Activated CD4-positive, alpha-beta T cell treated with anti-CD3 and anti-CD28 coated beads, Interleukin-2, amount 50 U/mL, for 24 hours (primary cell): Measurements from ENCODE around the gene SLC16A5.
A peak's percentile ranks its signal among the peaks of the same experiment; 100 is the strongest.
"Not testable (repeated sequence)": the region's sequence is repeated elsewhere in the genome, so short reads cannot be mapped to it uniquely, and the experiment has no call there.

ENCODE experiments used
- DNase-seq, 2 donors: peaks; one replicate each; pipeline ENCODE4 v3.0.0-alpha.2; 2020; ENCODE audit warnings: low read depth in 1 of 2, low spot score in 1 of 2

Gene SLC16A5

DNA sequence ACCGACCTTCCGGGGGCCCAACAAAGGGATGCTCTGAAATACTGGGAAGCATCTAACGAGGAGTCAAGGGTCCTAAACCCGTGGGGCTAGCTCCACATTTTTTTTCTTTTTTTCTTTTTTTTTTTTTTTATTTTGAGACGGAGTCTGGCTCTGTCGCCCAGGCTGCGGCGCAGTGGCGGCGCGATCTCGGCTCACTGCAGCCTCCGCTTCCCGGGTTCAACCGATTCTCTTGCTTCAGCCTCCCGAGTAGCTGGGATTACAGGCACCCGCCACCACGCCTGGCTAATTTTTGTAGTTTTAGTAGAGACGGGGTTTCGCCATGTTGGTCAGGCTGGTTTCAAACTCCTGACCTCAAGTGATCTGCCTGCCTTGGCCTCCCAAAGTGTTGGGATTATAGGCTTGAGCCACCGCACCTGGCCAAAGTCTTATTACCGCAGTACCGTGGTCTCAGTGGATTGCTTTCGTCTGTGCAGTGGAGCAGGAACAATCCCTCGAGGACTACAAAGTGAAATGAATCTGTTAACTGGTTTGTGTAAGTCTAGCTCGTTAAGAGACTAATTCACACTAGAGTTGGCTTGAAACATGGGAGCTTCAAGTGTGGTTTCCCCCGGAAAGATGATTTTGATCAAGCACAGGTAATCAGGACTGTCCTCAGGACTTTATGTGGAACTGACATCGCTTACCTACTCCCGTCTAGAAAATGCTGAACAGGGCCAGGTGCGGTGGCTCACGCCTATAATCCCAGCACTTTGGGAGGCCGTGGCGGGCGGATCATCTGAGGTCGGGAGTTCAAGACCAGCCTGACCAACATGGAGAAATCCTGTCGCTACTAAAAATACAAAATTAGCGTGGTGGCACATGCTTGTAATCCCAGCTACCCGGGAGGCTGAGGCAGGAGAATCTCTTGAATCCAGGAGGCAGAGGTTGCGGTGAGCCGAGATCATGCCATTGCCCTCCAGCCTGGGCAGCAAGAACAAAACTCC, 44.6 kb downstream of the SLC16A5 start:
- not testable (repeated sequence) for DNase-seq

DNA sequence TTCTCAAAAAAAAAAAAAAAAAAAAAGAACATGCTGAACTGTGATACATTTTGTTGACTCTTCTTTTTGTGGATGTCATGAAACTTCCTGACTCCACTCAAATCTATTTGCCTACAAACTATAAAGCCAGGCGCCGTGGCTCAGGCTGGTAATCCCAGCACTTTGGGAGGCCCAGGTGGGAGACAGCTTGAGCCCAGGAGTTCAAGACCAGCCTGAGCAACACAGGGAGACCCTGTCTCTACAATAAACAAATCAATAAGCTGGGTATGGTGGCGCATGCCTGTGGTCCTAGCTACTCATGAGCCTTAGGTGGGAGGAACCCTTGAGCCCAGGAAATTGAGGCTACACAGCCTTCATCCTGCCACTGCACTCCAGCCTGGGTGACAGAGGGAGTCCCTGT, 45.2 kb downstream of the SLC16A5 start:
- DNase-seq: no peak

GRCh38 chr17:75133607-75134347, 46.0 kb downstream of the SLC16A5 start:
- not testable (repeated sequence) for DNase-seq

DNA sequence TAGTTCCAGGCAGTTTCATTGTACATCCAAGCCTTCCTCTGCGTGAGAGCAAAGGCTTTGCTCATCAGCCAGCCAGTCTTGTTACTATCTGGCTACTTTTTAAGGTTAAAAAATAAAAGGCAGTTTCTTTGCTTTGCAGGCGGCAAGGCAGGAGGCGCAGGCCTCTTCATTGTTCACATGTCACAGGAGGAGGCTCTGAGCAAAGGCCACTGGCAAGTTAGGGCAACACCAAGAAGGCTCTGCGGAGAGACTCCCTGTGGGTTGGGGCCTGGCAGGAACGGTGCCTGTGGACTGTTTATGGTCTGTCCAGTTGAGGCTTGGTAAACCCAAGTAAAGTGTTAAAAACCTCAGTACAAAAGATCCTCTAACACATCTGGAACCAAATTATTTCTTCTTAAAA, 47.7 kb downstream of the SLC16A5 start:
- DNase-seq: no peak

DNA sequence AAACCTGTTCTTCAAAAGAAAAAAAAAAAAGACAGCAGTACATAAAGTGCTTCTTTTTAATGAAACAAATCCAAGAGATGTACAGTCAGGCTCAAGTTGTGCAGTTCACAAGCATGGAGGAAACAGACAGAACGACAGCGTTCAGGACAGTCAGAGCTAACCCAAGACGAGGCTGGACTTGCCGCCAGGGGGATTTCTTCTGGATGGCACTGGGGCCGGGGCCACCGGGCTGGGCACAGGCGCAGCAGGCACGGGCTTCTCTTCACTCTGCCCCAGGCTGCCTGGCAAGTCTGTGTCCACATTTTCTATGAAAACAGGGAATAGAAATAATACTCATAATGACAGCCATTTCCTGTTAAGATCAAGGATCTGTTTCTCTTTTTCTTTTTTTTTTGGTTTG, 48.2 kb downstream of the SLC16A5 start:
- DNase-seq: no peak

- not testable (repeated sequence) for DNase-seq
These were observed 50.0 kb downstream of the SLC16A5 start for GRCh38 chr17:75137762-75138161.

DNA sequence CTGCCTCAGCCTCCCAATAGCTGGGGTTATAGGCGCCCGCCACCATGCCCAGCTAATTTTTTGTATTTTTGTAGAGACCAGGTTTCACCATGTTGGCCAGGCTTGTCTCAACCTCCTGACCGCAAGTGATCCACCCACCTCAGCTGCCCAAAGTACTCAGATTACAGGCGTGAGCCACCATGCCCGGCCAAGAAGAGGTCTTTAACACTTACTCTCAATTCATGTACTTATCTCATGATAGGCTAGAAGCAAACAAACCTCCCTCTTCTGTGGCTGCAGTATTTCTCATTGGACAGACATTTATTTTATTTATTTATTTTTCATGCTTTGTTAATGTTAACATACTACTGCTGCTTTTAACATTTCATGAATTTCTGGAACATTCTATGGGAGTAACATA, 50.8 kb downstream of the SLC16A5 start:
- no peak for DNase-seq

DNA sequence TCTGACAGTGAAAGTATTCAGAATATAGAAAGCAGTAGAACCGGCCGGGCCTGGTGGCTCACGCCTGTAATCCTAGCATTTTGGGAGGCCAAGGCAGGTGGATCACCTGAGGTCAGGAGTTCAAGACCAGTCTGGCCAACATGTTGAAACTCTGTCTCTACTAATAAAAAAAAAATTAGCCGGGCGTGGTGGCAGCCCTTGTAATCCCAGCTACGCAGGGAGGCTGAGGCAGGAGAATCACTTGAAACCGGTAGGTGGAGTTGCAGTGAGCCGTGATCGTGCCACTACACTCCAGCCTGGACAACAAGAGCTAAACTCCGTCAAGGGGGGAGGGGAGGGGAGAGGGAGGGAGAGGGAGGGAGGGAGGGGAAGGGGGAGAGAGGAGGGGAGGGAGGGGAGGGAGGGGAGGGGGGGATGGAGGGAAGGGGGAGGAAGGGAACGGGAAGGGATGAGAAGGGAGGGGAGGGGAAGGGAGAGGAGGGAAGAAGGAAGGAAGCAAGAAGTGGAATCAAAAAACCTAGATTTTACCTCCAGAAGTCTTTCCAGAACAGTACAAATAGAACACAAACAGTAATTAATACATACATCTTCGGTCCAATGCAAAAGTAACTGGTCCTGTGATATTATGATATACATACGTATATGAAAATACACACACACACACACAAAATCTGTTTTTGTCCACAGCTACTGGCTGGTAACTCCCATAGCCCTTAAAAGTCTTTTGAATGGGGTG, 54.6 kb downstream of the SLC16A5 start:
- DNase-seq: no peak

GRCh38 chr17:75144816-75145512, 57.2 kb downstream of the SLC16A5 start:
- DNase-seq: no peak

DNA sequence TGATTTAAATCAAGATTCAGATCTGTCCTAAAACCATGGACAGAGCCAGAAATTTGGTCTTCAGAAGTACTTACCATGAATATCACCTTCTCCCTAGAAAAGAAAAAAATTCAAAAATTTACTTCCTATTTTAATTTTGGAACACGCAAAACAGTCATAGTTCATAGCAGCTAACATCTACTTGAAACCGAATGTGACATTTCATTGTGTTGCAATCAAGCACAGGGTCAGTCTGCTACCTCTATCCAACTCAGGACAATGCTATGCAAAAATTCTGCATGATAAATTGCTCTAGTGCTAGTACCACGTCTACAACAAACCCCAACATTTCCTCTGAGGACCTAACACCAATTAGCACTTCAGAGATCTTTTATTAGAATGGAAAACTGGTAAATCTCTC, 58.8 kb downstream of the SLC16A5 start:
- DNase-seq: no peak

DNA sequence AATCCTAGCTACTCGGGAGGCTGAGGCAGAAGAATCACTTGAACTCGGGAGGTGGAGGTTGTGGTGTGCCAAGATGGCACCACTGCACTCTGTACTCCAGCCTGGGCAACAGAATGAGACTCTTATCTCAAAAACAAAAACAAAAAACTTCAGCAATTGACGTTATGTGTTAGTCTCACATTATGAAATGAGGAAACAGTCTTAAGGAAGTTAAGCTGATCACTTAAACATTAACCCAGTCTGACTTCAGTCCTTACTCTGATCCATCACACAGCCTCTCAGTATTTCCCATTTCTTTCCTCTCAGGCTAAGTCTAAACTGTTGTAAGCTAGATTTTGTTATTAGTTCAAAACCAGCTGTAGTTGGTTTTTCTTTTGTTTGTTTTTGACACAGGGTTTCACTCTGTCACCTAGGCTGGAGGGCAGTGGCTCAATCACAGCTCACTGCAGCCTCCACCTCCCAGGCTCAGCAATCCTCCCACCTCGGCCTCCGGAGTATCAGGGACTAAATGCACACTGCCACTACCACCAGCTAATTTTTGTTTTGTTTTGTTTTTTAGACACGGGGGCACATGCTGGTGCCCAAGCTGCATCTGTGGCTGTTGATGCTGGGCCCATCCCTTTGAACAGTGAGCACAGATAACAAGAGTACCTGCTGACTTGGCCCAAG, 60.3 kb downstream of the SLC16A5 start:
- DNase-seq: no peak

DNA sequence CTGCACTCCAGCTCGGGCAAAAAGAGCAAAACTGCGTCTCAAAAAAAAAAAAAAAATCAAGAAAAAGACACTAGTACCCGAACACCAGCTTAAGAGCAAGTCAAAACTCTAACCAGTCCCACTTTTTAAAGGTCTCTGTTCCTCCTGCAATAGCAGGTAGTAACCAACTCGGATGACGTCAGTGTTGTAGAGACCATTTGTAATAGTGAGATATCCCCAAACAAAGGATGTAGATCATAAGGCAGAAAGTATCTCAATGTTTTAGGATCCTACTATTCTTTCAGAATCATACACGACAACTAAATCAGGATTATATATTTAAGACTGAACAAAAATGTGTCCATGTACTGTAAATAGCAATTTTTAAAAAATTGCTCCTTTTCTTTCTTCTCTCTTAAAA, 64.2 kb downstream of the SLC16A5 start:
- no peak for DNase-seq

DNA sequence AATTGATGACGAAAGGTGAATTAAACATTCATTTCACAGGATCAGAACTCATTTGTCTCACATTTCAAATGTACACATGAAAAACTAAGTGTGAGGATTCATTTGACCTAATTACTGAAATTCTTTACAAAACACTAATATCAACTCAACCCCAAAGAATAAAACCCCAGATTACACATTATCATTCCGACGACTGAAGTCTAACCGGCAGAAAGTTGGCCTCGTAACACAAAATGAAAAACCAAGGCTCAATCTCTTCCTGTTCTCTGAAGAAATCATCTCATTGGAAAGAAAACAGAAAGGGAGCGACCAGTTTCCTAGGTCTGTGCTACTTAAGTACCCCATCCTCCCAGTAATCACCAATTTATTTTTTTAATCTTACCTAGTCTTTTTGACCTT, 64.8 kb downstream of the SLC16A5 start:
- DNase-seq: no peak

DNA sequence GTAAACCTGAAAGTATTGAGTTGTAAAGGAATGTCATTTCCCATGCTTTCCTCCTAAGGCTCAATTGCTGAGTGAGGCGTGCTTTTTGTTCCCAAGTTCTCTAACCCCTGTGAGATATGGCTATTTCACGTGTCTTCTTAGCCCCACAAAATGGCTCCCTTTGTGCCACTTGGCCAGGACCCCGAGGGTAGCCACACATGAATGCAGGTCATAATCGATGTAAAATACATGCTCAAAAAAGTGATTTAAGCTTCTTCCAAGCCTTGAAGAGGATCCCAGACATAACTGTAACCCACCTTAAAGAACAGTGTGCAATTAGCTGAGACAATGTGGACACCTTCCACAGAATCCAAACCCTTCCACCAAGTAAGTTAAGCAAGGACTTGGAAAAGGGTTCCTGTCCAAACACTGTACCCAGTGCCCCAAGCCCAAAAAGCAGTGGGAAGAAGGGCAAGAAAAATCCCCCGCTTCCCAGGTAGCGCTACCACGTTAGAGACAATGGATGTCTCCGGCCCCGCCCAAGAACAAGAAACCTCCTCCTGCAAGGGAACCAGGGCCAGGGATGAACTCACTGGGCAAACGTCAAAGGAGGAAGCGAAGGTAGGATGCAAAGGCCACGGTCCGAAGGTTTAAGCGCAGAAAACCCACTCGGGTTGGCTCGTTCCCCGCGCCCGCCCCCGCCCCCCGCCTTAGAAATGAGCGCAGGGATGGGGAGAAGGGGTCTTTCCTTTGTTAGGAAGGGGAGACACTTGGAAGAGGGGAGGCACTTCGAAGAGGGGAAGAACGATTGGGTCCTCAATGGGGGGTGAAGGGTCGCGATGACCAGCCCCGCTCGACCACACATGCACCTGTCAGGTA, 65.4 kb downstream of the SLC16A5 start:
- DNase-seq: no peak

DNA sequence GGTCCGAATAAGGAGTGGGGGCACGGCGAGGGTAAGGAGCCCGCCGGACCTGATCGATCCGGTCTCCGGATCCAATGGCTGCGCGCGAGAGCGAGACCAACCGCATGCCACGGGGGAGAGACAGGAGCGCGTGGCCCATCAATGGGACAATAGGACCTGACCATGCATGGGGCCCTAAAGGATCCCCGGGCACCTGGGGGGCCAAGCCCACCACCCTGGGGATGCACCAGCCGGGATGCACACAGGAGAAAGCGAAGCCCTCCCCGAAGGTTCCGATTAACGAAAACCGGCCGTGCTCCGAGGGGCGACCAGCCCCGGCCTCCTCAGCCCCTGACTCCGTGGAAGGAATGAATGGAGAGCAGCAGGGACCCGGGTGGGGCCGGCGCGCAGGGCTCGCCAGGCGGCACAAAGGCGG, 66.0 kb downstream of the SLC16A5 start:
- no peak for DNase-seq

- DNase-seq: peak; percentile 87 to 99
These were observed 66.7 kb downstream of the SLC16A5 start, which contains the start of gene JPT1 for GRCh38 chr17:75154195-75155106. Gene JPT1 (minus strand): TSS chr17:75154512. CDS start chr17:75154397, 115 bp downstream.

DNA sequence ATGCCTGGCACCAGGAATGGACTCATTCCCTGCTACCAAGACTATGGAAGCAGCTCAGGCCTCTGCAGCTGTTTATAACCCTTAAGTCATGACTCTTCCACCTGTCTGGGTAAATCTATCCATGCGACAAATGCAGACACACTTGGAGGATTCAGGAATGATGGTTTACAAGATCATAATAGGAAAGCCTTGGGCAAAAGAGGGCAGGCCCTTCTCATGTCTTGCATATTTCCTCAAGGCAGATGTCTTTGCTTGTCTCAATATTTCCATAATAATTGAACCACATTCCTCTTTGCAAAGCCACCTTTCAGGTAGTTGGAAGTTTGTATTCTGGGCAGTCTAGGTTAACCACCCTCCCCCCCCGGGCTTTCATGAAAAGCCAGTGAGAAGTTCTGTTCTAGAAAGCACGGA, 67.4 kb downstream of the SLC16A5 start:
- DNase-seq: no peak
